Spleen (tissue), 11 donors: ENCODE measurements around the gene PDIA6. TPM values are rescaled to one million over a fixed set of nuclear protein-coding genes. Genes with fewer than 3 reads are reported as not detected.

ENCODE experiments used
- DNase-seq: peaks from one replicate; pipeline ENCODE4 v3.0.0-alpha.2; 2020
- H3K27ac ChIP-seq, 8 donors: fragments of 200-600 bp; sonication (generic) in 7 of 8; 1 replicate in 4 of 8; 2 replicates in 4 of 8; pipeline versions ENCODE4 v1.5.0 to v1.8.0; 2016 to 2021; ENCODE audit warnings: inconsistent platforms in 4 of 8, mild to moderate bottlenecking in 4 of 8, moderate library complexity in 1 of 8
- H3K27me3 ChIP-seq, 7 donors: fragments of 200-600 bp; sonication (generic) in 6 of 7; replicated peaks in 1 of 7; 1 replicate in 4 of 7; 2 replicates in 3 of 7; pipeline versions ENCODE4 v1.5.0 to v1.8.0; 2016 to 2021; ENCODE audit warnings: inconsistent platforms in 3 of 7, mild to moderate bottlenecking in 1 of 7
- H3K36me3 ChIP-seq, 6 donors: fragments of 200-600 bp; sonication (generic) in 5 of 6; 1 replicate in 4 of 6; 2 replicates in 2 of 6; pipeline versions ENCODE4 v1.5.0 to v1.8.0; 2016 to 2021; ENCODE audit warnings: inconsistent platforms in 2 of 6
- H3K4me1 ChIP-seq, 6 donors: fragments of 200-600 bp; sonication (generic) in 5 of 6; 1 replicate in 3 of 6; 2 replicates in 3 of 6; pipeline versions ENCODE4 v1.5.0 to v1.8.0; 2016 to 2021; ENCODE audit warnings: inconsistent platforms in 3 of 6
- H3K4me3 ChIP-seq, 8 donors: fragments of 200-600 bp; sonication (generic) in 7 of 8; 1 replicate in 4 of 8; 2 replicates in 4 of 8; pipeline versions ENCODE4 v1.5.0 to v1.8.0; 2016 to 2021; ENCODE audit warnings: inconsistent platforms in 4 of 8, mild to moderate bottlenecking in 4 of 8, moderate library complexity in 2 of 8
- H3K9me3 ChIP-seq, 8 donors: fragments of 200-600 bp; sonication (generic) in 7 of 8; 1 replicate in 4 of 8; 2 replicates in 4 of 8; pipeline versions ENCODE4 v1.5.0 to v1.8.0; 2016 to 2021; ENCODE audit warnings: inconsistent platforms in 4 of 8
- CTCF ChIP-seq, 11 experiments: fragments of 200-600 bp in 7 of 11; fragments of 450-650 bp in 4 of 11; sonication (generic) in 4 of 11; IDR thresholded peaks in 8 of 11; conservative IDR thresholded peaks in 3 of 11; 1 replicate in 7 of 11; 2 replicates in 4 of 11; pipeline versions ENCODE4 v1.4.0 to v1.8.0; 2016 to 2021; ENCODE audit warnings: antibody characterized with exemption in 11 of 11, inconsistent platforms in 4 of 11, mild to moderate bottlenecking in 1 of 11
- POLR2A ChIP-seq, 3 donors: fragments of 450-650 bp; IDR thresholded peaks; one replicate each; pipeline ENCODE4 v1.5.1; 2017; ENCODE audit warnings: antibody characterized with exemption in 3 of 3, mild to moderate bottlenecking in 1 of 3
- POLR2AphosphoS5 ChIP-seq, 3 donors: sonication (generic); formaldehyde crosslinking; IDR thresholded peaks; one replicate each; pipeline ENCODE4 v1.5.1; 2017; ENCODE audit warnings: antibody characterized with exemption in 3 of 3
- WGBS, 5 donors: extraction: QIAGEN DNeasy Blood & Tissue Kit in 3 of 5; methylation state at CpG; one replicate each; pipeline versions ENCODE4 v1.1.5 to v1.1.7; 2013 to 2018; 5-methylcytosine and 5-hydroxymethylcytosine counted together
- intact Hi-C: fragments of 100-400 bp; cut with DNase I; formaldehyde crosslinking; loops from one replicate; pipeline ENCODE4 v1.15.0; 2023; ENCODE audit warnings: low total_unique reads
- polyA plus RNA-seq, 3 donors: library from polyadenylated mRNA; stranded (reverse); fragments of 200-250 nt; gene quantifications; one replicate each; pipeline ENCODE4 v1.2.1, GENCODE V29; 2013
- total RNA-seq, 7 donors: library from RNA; depleted of rRNA in 3 of 7; stranded (reverse); fragments of >200 nt in 3 of 7; fragmentation: NEBNext Ultra II Directional in 4 of 7; extraction: Animal tissue kit (Norgen Biotek cat#: 25700) in 4 of 7; gene quantifications; one replicate each; pipeline versions ENCODE4 v1.1.0 to v1.2.1, GENCODE V29; 2016 to 2021
- donor health status: healthy with polysubstance abuse.
- donor health status: DM: no; HTN: no; CAD: no; lungs with moderate emphysema.
- donor health status: DM: no; HTN: no; CAD: no.
- donor health status: Bipolar disorder and iron deficiency.
- donor health status: healthy.
- donor health status: DM: no; HTN: no; CAD: no.
- donor health status: DM: yes; HTN: yes; CAD: no.

PDIA6 gene
- total and polyA plus RNA-seq, 10 donors: 29.7 to 164 (median 115) TPM

- H3K4me1 ChIP-seq: peaks cover 11 to 56% (median 32%) of the 10 kb centered on the region in 6 donors
- H3K36me3 ChIP-seq: no peaks in the 10 kb centered on the region
- TF ChIP-seq CTCF (IDR thresholded peaks at IDR 0.05 in 8 of 11, conservative IDR thresholded peaks at IDR 0.05 in 3 of 11) (no peak), POLR2AphosphoS5 (IDR thresholded peaks at IDR 0.05) (no peak), POLR2A (IDR thresholded peaks at IDR 0.05) (no peak)
- H3K4me3 ChIP-seq: no peak overlapping the region
- intact Hi-C loops: no loop called here
- H3K27me3 ChIP-seq: peaks cover 0 to 31% (median 6%) of the 10 kb centered on the region in 7 donors
- H3K9me3 ChIP-seq: no peaks in the 10 kb centered on the region
- H3K27ac ChIP-seq: peak overlapping the region in 5 of 8 donors; percentile 24 to 66 (median 65)
- peak; percentile 42 for DNase-seq
- 77 to 90% (median 81%) methylated on average over 8 of the region's 8 CpGs for WGBS, 5 donors
These were observed 14.0 kb upstream of the PDIA6 start for GRCh38 chr2:10826625-10827024.

DNA sequence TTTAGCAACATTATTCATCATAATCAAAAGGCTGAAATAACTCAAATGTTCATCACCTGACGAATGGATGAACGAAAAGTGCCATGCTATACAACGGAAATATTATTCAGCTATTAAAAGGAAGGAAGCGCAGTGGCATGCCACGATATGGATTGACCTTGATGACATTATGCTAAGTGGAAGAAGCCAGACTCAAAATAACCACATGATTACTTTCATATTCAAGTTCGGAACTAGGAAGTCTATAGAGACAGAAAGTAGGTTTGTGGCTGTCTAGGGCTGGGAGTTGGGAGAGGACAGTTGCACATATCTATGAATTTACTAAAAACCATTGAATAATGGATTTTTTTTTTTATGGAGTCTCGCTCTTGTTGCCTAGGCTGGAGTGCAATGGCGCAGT is 13.4 kb upstream of the PDIA6 start:
- WGBS, 5 donors: 59 to 77% (median 71%) methylated on average over 8 of the region's 8 CpGs
- H3K27me3 ChIP-seq: peaks cover 0 to 25% (median 2%) of the 10 kb centered on the region in 7 donors
- no peak for DNase-seq
- no peaks in the 10 kb centered on the region for H3K9me3 ChIP-seq
- H3K4me1 ChIP-seq: peaks cover 7 to 55% (median 32%) of the 10 kb centered on the region in 6 donors
- peak overlapping the region in 5 of 8 donors; percentile 24 to 66 (median 65) for H3K27ac ChIP-seq
- H3K4me3 ChIP-seq: no peak overlapping the region
- no peaks in the 10 kb centered on the region for H3K36me3 ChIP-seq
- intact Hi-C loops: no loop called here
- no peak for TF ChIP-seq POLR2AphosphoS5 (IDR thresholded peaks at IDR 0.05)
- TF ChIP-seq POLR2A (IDR thresholded peaks at IDR 0.05): no peak

DNA sequence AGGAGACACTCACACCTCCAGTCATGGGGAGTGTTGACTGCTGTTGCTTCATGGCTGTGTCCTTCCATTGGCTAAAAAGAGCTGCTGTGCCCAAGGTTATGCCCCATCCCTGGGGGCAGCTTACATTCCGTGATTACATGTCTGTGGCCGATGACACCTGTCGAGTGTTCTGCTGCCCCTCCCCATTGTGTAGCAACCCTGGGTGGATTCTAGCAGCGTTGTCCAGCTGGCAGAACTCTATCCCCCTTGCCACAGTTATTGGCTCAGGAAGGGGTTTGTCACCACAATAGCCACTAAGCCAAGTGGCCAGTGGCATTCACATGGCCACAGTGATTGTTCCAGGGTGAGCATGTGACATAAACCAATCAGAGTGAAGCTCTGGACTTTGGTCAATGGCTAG is 11.6 kb upstream of the PDIA6 start:
- peaks cover 0 to 13% (median 0%) of the 10 kb centered on the region in 7 donors for H3K27me3 ChIP-seq
- no peak for TF ChIP-seq POLR2A (IDR thresholded peaks at IDR 0.05)
- TF ChIP-seq POLR2AphosphoS5 (IDR thresholded peaks at IDR 0.05): no peak
- TF ChIP-seq CTCF (IDR thresholded peaks at IDR 0.05 in 8 of 11, conservative IDR thresholded peaks at IDR 0.05 in 3 of 11): no peak
- no peaks in the 10 kb centered on the region for H3K36me3 ChIP-seq
- DNase-seq: no peak
- WGBS, 5 donors: 87 to 96% (median 94%) methylated on average over 4 of the region's 4 CpGs
- H3K27ac ChIP-seq: no peak overlapping the region
- peaks cover 0 to 45% (median 28%) of the 10 kb centered on the region in 6 donors for H3K4me1 ChIP-seq
- no peak overlapping the region for H3K4me3 ChIP-seq
- H3K9me3 ChIP-seq: no peaks in the 10 kb centered on the region
- intact Hi-C loops: no loop called here

GRCh38 chr2:10820978-10821695 is 8.6 kb upstream of the PDIA6 start:
- Histone ChIP-seq H3K4me3 (no peak overlapping the region), H3K27ac (peak overlapping the region in 3 of 8 donors; percentile 26 to 39 (median 26)), H3K27me3 (peaks cover 0 to 5% (median 0%) of the 10 kb centered on the region in 7 donors), H3K36me3 (no peaks in the 10 kb centered on the region), H3K9me3 (no peaks in the 10 kb centered on the region), H3K4me1 (peaks cover 0 to 19% (median 6%) of the 10 kb centered on the region in 6 donors)
- no peak for DNase-seq
- no peak for TF ChIP-seq POLR2A (IDR thresholded peaks at IDR 0.05)
- intact Hi-C loops: no loop called here
- WGBS, 5 donors: 53 to 61% (median 56%) methylated on average over 13 of the region's 13 CpGs

DNA sequence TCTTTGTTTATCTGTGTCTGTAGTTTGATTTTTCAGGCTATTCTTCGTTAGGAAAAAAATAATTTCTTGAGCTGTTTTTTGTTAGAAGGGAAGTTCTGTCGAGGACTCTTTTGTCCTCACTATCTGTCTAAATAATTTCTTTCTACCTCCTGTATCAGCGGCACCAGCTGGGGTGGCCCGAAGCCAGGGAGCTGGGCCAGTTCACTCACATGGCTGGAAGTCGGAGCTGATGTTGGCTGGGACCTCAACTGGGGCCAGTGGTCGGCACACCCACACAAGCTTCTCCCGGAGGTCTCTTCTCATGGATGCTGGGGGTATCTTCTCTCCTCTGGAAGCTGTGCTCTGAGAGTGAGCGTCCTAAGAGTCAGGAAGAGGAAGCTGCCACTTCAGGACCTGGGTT is 8.0 kb upstream of the PDIA6 start:
- DNase-seq: peak; percentile 65
- Histone ChIP-seq H3K36me3 (no peaks in the 10 kb centered on the region), H3K27ac (peak overlapping the region in 3 of 8 donors; percentile 26 to 39 (median 26)), H3K4me1 (peaks cover 0 to 15% (median 6%) of the 10 kb centered on the region in 6 donors), H3K9me3 (no peaks in the 10 kb centered on the region), H3K4me3 (no peak overlapping the region), H3K27me3 (peaks cover 0 to 5% (median 0%) of the 10 kb centered on the region in 7 donors)
- intact Hi-C loops: no loop called here
- TF ChIP-seq POLR2A (IDR thresholded peaks at IDR 0.05) (no peak), POLR2AphosphoS5 (IDR thresholded peaks at IDR 0.05) (peak in 1 of 3 donors; percentile 19)
- WGBS, 5 donors: 49 to 60% (median 54%) methylated on average over 8 of the region's 8 CpGs
